CD14-positive monocyte (primary cell): ENCODE results near the gene FAAP100. TPM values are rescaled to one million over a fixed set of nuclear protein-coding genes. Genes with fewer than 3 reads are reported as not detected.

Experiments
- DNase-seq, 3 donors: peaks; one replicate each; pipeline ENCODE4 v3.0.0-alpha.2; 2011 to 2022
- H2AFZ ChIP-seq: 2 replicates; pipeline ENCODE4 v1.6.0; 2012; ENCODE audit warnings: mild to moderate bottlenecking, low read depth, low read length, inconsistent platforms; ENCODE audit not compliant: insufficient read depth, poor library complexity, severe bottlenecking
- H3K27ac ChIP-seq, 2 donors: 1 replicate in 1 of 2; 2 replicates in 1 of 2; pipeline ENCODE4 v1.5.1; 2012 to 2013; ENCODE audit warnings: low read length in 2 of 2, control low read depth in 1 of 2, inconsistent platforms in 1 of 2, low read depth in 1 of 2, mild to moderate bottlenecking in 1 of 2
- H3K27me3 ChIP-seq, 2 donors: one replicate each; pipeline versions ENCODE4 v1.6.0 to v1.6.1; 2011 to 2013; ENCODE audit warnings: low read length in 2 of 2; ENCODE audit not compliant: control insufficient read depth in 2 of 2, insufficient read depth in 2 of 2
- H3K36me3 ChIP-seq, 2 donors: replicated peaks in 1 of 2; 1 replicate in 1 of 2; 2 replicates in 1 of 2; pipeline versions ENCODE4 v1.5.1 to v1.6.1; 2012 to 2013; ENCODE audit warnings: low read length in 2 of 2, control low read depth in 1 of 2, inconsistent platforms in 1 of 2, mild to moderate bottlenecking in 1 of 2; ENCODE audit not compliant: insufficient read depth in 2 of 2, control insufficient read depth in 1 of 2
- H3K4me1 ChIP-seq, 2 donors: 1 replicate in 1 of 2; 2 replicates in 1 of 2; pipeline versions ENCODE4 v1.5.1 to v1.6.1; 2012 to 2013; ENCODE audit warnings: low read length in 2 of 2, control low read depth in 1 of 2, inconsistent platforms in 1 of 2, mild to moderate bottlenecking in 1 of 2, moderate library complexity in 1 of 2; ENCODE audit not compliant: insufficient read depth in 2 of 2, control insufficient read depth in 1 of 2
- H3K4me2 ChIP-seq: replicated peaks from 2 replicates; pipeline ENCODE3; 2012; ENCODE audit warnings: low read length, moderate library complexity, mild to moderate bottlenecking; ENCODE audit not compliant: poor library complexity, severe bottlenecking; ENCODE audit errors: extremely low read depth
- H3K4me3 ChIP-seq, 3 experiments: fragments of 200-600 bp in 1 of 3; sonication (generic) in 1 of 3; replicated peaks in 1 of 3; 1 replicate in 2 of 3; 2 replicates in 1 of 3; pipeline ENCODE4 v1.5.1; 2011 to 2013; ENCODE audit warnings: low read length in 3 of 3, mild to moderate bottlenecking in 3 of 3, control low read depth in 2 of 3, low read depth in 2 of 3, inconsistent platforms in 1 of 3, moderate library complexity in 1 of 3
- H3K79me2 ChIP-seq: 2 replicates; pipeline ENCODE4 v1.6.0; 2012; ENCODE audit warnings: mild to moderate bottlenecking, control low read depth, inconsistent platforms, low read length, moderate library complexity; ENCODE audit not compliant: insufficient read depth
- H3K9ac ChIP-seq: 2 replicates; pipeline ENCODE4 v1.6.0; 2017; ENCODE audit warnings: low read length, mild to moderate bottlenecking; ENCODE audit not compliant: insufficient read depth, poor library complexity, severe bottlenecking
- H3K9me3 ChIP-seq, 2 donors: replicated peaks in 1 of 2; 1 replicate in 1 of 2; 2 replicates in 1 of 2; pipeline versions ENCODE4 v1.5.1 to v1.6.1; 2012 to 2013; ENCODE audit warnings: low read length in 2 of 2, control low read depth in 1 of 2; ENCODE audit not compliant: control insufficient read depth in 1 of 2, insufficient read depth in 1 of 2
- H4K20me1 ChIP-seq: 2 replicates; pipeline ENCODE4 v1.6.0; 2012; ENCODE audit warnings: mild to moderate bottlenecking, low read length, control low read depth, moderate library complexity; ENCODE audit not compliant: insufficient read depth
- H3K27ac Mint-ChIP-seq, 7 donors: one replicate each; pipeline ENCODE4 v1.8.0; 2020; ENCODE audit warnings: mild to moderate bottlenecking in 7 of 7, mixed read lengths in 7 of 7, moderate library complexity in 6 of 7, inconsistent platforms in 2 of 7
- H3K27me3 Mint-ChIP-seq, 3 donors: one replicate each; pipeline ENCODE4 v1.8.0; 2021 to 2022; ENCODE audit warnings: low read depth in 3 of 3, mild to moderate bottlenecking in 3 of 3, mixed read lengths in 3 of 3, moderate library complexity in 3 of 3, inconsistent platforms in 1 of 3
- H3K36me3 Mint-ChIP-seq, 2 donors: one replicate each; pipeline ENCODE4 v1.8.0; 2020; ENCODE audit warnings: mixed read lengths in 2 of 2, inconsistent platforms in 1 of 2, mild to moderate bottlenecking in 1 of 2
- H3K4me1 Mint-ChIP-seq: one replicate; pipeline ENCODE4 v1.8.0; 2020; ENCODE audit warnings: mild to moderate bottlenecking, mixed read lengths
- H3K4me3 Mint-ChIP-seq, 2 donors: one replicate each; pipeline ENCODE4 v1.8.0; 2020; ENCODE audit warnings: mild to moderate bottlenecking in 2 of 2, mixed read lengths in 2 of 2, moderate library complexity in 1 of 2
- H3K9me3 Mint-ChIP-seq, 7 donors: one replicate each; pipeline ENCODE4 v1.8.0; 2020 to 2022; ENCODE audit warnings: mixed read lengths in 7 of 7, mild to moderate bottlenecking in 6 of 7, moderate library complexity in 6 of 7, inconsistent platforms in 2 of 7
- CTCF ChIP-seq: fragments of 200-600 bp; IDR thresholded peaks from one replicate; pipeline ENCODE4 v1.8.0; 2022; ENCODE audit warnings: antibody characterized with exemption, mild to moderate bottlenecking
- WGBS: methylation state at CpG from one replicate; pipeline ENCODE4 v1.1.5; 2013; ENCODE audit warnings: missing lambda C conversion rate; ENCODE audit not compliant: insufficient coverage; 5-methylcytosine and 5-hydroxymethylcytosine counted together
- intact Hi-C, 2 donors: fragments of 100-400 bp; cut with micrococcal nuclease; formaldehyde crosslinking; loops; one replicate each; pipeline versions ENCODE4 v1.15.0 to v1.15.1; 2023
- polyA plus RNA-seq, 3 donors: library from polyadenylated mRNA; depleted of rRNA in 1 of 3; unstranded in 2 of 3; stranded (reverse) in 1 of 3; fragments of 300-500 nt in 2 of 3; fragments of >200 nt in 1 of 3; fragmentation: Illumina TruSeq in 2 of 3; gene quantifications; 1 replicate in 2 of 3; 2 replicates in 1 of 3; pipeline ENCODE4 v1.2.3, GENCODE V29; 2012 to 2021

The FAAP100 gene
- polyA plus RNA-seq, 3 donors: 10.3 to 37.6 (median 13.9) TPM

GRCh38 chr17:81524039-81524864 lies 27.9 kb downstream of the FAAP100 start:
- no peaks in the 10 kb centered on the region for H3K36me3 ChIP-seq
- no peak for DNase-seq
- H3K79me2 ChIP-seq: no peaks in the 10 kb centered on the region
- H3K4me2 ChIP-seq: no peak overlapping the region
- no peak overlapping the region for H3K27ac ChIP-seq
- WGBS: 85% methylated on average over 16 of the region's 18 CpGs
- Mint-ChIP-seq H3K9me3 (no peaks in the 10 kb centered on the region), H3K4me1 (peaks cover 6% of the 10 kb centered on the region), H3K36me3 (no peaks in the 10 kb centered on the region), H3K4me3 (no peak overlapping the region), H3K27ac (no peak overlapping the region), H3K27me3 (peaks cover 26 to 81% (median 61%) of the 10 kb centered on the region in 3 donors)
- intact Hi-C loops: no loop called here
- H3K9me3 ChIP-seq: no peaks in the 10 kb centered on the region
- H3K27me3 ChIP-seq: peaks cover 0 to 54% of the 10 kb centered on the region in 2 donors
- H3K9ac ChIP-seq: no peak overlapping the region
- no peak overlapping the region for H3K4me3 ChIP-seq
- no peaks in the 10 kb centered on the region for H4K20me1 ChIP-seq
- no peak for TF ChIP-seq CTCF
- H3K4me1 ChIP-seq: peaks cover 12 to 20% of the 10 kb centered on the region in 2 donors
- no peak overlapping the region for H2AFZ ChIP-seq

- H3K27ac ChIP-seq: no peak overlapping the region
- peaks cover 0 to 49% of the 10 kb centered on the region in 2 donors for H3K27me3 ChIP-seq
- peaks cover 9% of the 10 kb centered on the region for H3K4me1 Mint-ChIP-seq
- WGBS: 61% methylated on average over 16 of the region's 17 CpGs
- no peak overlapping the region for H3K4me2 ChIP-seq
- H3K79me2 ChIP-seq: no peaks in the 10 kb centered on the region
- H3K9me3 Mint-ChIP-seq: no peaks in the 10 kb centered on the region
- peak overlapping the region in 1 of 2 donors; percentile 30 for H3K4me3 Mint-ChIP-seq
- peaks cover 22 to 73% (median 56%) of the 10 kb centered on the region in 3 donors for H3K27me3 Mint-ChIP-seq
- no peaks in the 10 kb centered on the region for H3K36me3 ChIP-seq
- H3K9me3 ChIP-seq: no peaks in the 10 kb centered on the region
- no peaks in the 10 kb centered on the region for H3K36me3 Mint-ChIP-seq
- no peaks in the 10 kb centered on the region for H4K20me1 ChIP-seq
- intact Hi-C loops: no loop called here
- H3K4me3 ChIP-seq: no peak overlapping the region
- H2AFZ ChIP-seq: no peak overlapping the region
- peak; percentile 58 for TF ChIP-seq CTCF
- H3K9ac ChIP-seq: no peak overlapping the region
- H3K4me1 ChIP-seq: peaks cover 19 to 28% of the 10 kb centered on the region in 2 donors
- H3K27ac Mint-ChIP-seq: no peak overlapping the region
- no peak for DNase-seq
Observed at GRCh38 chr17:81523402-81524038, 28.6 kb downstream of the FAAP100 start.
